SU-DHL-6 (cell line): ENCODE measurements around the gene P4HA1.

Experiments
- H2AFZ ChIP-seq: fragments of 200-600 bp; sonication (generic); 2 replicates; pipeline ENCODE4 v1.6.1; 2014; ENCODE audit warnings: low read depth, mild to moderate bottlenecking, moderate library complexity, mixed read lengths, antibody characterized with exemption, low read length; ENCODE audit not compliant: severe bottlenecking
- H3F3A ChIP-seq: fragments of 200-600 bp; shearing (Covaris generic); 2 replicates; pipeline ENCODE4 v1.6.0; 2016; ENCODE audit warnings: antibody characterized with exemption, mild to moderate bottlenecking; ENCODE audit not compliant: insufficient read depth
- H3K27ac ChIP-seq: fragments of 200-600 bp; sonication (generic); 2 replicates; pipeline ENCODE4 v1.5.1; 2016; ENCODE audit warnings: low read depth, mild to moderate bottlenecking, low read length, moderate library complexity, mixed read lengths
- H3K27me3 ChIP-seq: fragments of 200-600 bp; sonication (generic), shearing (Covaris generic); 2 replicates; pipeline ENCODE4 v1.6.0; 2014; ENCODE audit warnings: mild to moderate bottlenecking, low read length
- H3K36me3 ChIP-seq: fragments of 200-600 bp; sonication (generic); 2 replicates; pipeline ENCODE4 v1.6.1; 2014; ENCODE audit warnings: mild to moderate bottlenecking, low read length, mixed read lengths
- H3K4me2 ChIP-seq: fragments of 300-600, 200-600 bp; shearing (Covaris generic), sonication (generic); 2 replicates; pipeline ENCODE4 v1.6.0; 2014; ENCODE audit warnings: low read length, low read depth, mild to moderate bottlenecking; ENCODE audit not compliant: poor library complexity, severe bottlenecking
- H3K4me3 ChIP-seq: fragments of 200-600 bp; sonication (generic); 2 replicates; pipeline ENCODE4 v1.5.1; 2014; ENCODE audit warnings: antibody characterized with exemption, low read length, mild to moderate bottlenecking, mixed read lengths; ENCODE audit not compliant: insufficient read depth, poor library complexity, severe bottlenecking
- H3K79me2 ChIP-seq: fragments of 200-600 bp; sonication (generic); 2 replicates; pipeline ENCODE4 v1.6.1; 2014; ENCODE audit warnings: mild to moderate bottlenecking, low read length, moderate library complexity; ENCODE audit not compliant: insufficient read depth
- H3K9ac ChIP-seq: fragments of 200-600 bp; sonication (generic); 2 replicates; pipeline ENCODE4 v1.7.0; 2014; ENCODE audit warnings: mild to moderate bottlenecking, low read length
- H3K9me2 ChIP-seq: fragments of 200-600 bp; sonication (generic); replicated peaks from 2 replicates; pipeline ENCODE4 v1.6.1; 2014; ENCODE audit warnings: low read length; ENCODE audit not compliant: insufficient read depth
- H3K9me3 ChIP-seq: fragments of 200-600 bp; sonication (generic); 2 replicates; pipeline ENCODE4 v1.6.1; 2014; ENCODE audit warnings: low read length, mixed read lengths; ENCODE audit not compliant: insufficient read depth
- H4K20me1 ChIP-seq: fragments of 200-600 bp; sonication (generic); 2 replicates; pipeline ENCODE4 v1.6.1; 2014; ENCODE audit warnings: low read depth, mild to moderate bottlenecking, antibody characterized with exemption, low read length, moderate library complexity, mixed read lengths
- EZH2phosphoT487 ChIP-seq: fragments of 200-600 bp; sonication (generic), shearing (Covaris generic); conservative IDR thresholded peaks from 2 replicates; pipeline ENCODE4 v1.6.1; 2018; ENCODE audit warnings: mild to moderate bottlenecking, antibody characterized with exemption, low read length, moderate library complexity, mixed read lengths
- TF ChIP-seq, protein P1 (sequence below): fragments of 200-600 bp; sonication (generic); IDR thresholded peaks from one replicate; pipeline ENCODE4 v1.5.1; 2017; ENCODE audit warnings: antibody characterized with exemption, mild to moderate bottlenecking, low read length, moderate library complexity; ENCODE audit not compliant: insufficient read depth, poor library complexity, severe bottlenecking

The P4HA1 gene

DNA sequence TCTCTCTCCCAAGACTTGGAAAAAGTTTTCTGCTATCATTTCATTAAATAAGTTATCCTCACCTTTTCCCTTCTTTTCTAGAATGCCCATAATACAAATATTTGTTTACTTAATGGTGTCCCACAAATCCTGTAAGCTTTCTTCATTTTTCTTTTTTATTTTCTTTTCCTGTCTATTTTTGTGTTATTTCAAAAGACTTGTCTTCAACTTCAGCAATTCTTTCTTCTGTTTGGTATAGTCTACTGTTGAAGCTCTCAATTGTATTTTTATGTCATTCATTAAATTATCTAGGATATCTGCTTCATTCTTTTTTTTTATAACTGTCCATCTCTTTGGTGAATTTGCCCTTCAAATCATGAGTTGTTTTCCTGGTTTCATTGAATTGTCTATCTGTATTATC lies 117.0 kb downstream of the P4HA1 start:
- no peaks in the 10 kb centered on the region for H3K79me2 ChIP-seq
- H2AFZ ChIP-seq = no peak overlapping the region
- H3K9me3 ChIP-seq = peaks cover 35% of the 10 kb centered on the region; the same call in 1 of the 2 replicates
- TF ChIP-seq, protein P1, sequence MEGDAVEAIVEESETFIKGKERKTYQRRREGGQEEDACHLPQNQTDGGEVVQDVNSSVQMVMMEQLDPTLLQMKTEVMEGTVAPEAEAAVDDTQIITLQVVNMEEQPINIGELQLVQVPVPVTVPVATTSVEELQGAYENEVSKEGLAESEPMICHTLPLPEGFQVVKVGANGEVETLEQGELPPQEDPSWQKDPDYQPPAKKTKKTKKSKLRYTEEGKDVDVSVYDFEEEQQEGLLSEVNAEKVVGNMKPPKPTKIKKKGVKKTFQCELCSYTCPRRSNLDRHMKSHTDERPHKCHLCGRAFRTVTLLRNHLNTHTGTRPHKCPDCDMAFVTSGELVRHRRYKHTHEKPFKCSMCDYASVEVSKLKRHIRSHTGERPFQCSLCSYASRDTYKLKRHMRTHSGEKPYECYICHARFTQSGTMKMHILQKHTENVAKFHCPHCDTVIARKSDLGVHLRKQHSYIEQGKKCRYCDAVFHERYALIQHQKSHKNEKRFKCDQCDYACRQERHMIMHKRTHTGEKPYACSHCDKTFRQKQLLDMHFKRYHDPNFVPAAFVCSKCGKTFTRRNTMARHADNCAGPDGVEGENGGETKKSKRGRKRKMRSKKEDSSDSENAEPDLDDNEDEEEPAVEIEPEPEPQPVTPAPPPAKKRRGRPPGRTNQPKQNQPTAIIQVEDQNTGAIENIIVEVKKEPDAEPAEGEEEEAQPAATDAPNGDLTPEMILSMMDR = no peak
- TF ChIP-seq EZH2phosphoT487 = no peak
- H3K4me3 ChIP-seq = no peak overlapping the region
- no peaks in the 10 kb centered on the region for H3K9me2 ChIP-seq
- H3K4me2 ChIP-seq = no peak overlapping the region
- no peaks in the 10 kb centered on the region for H3K36me3 ChIP-seq
- no peak overlapping the region for H3K9ac ChIP-seq
- no peaks in the 10 kb centered on the region; the same call in 1 of the 2 replicates for H3F3A ChIP-seq
- no peaks in the 10 kb centered on the region for H3K27me3 ChIP-seq
- H3K27ac ChIP-seq = no peak overlapping the region
- H4K20me1 ChIP-seq = no peaks in the 10 kb centered on the region

DNA sequence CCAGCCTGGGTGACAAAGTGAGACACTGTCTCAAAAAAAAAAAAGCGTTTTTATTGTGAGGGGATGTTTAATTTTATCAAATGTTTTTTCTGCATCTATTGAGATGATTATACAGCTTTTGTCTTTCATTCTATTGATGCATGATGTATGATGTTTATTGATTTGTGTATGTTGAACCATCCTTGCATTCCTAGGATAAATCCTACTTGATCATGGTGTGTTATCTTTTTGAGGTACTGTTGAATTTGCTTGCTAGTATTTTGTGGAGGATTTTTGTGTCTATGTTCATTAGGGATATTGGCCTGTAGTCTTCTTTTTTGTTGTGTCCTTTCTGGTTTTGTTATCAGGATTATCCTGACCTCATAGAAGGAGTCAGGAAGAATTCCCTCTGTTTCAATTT lies 119.8 kb downstream of the P4HA1 start:
- Histone ChIP-seq H3F3A (no peaks in the 10 kb centered on the region), H3K9me2 (no peaks in the 10 kb centered on the region), H3K9ac (no peak overlapping the region), H3K4me3 (no peak overlapping the region), H2AFZ (no peak overlapping the region), H4K20me1 (no peaks in the 10 kb centered on the region), H3K9me3 (peaks cover 35% of the 10 kb centered on the region; the same call in 1 of the 2 replicates), H3K27ac (no peak overlapping the region), H3K27me3 (no peaks in the 10 kb centered on the region), H3K79me2 (no peaks in the 10 kb centered on the region), H3K36me3 (no peaks in the 10 kb centered on the region), H3K4me2 (no peak overlapping the region)
- TF ChIP-seq EZH2phosphoT487 = no peak
- TF ChIP-seq, protein P1 = no peak
